GM21529 (cell line): ENCODE measurements around the gene SPDYE17.
"Not testable (repeated sequence)": the region's sequence is repeated elsewhere in the genome, so short reads cannot be mapped to it uniquely, and the experiment has no call there.

Experiments used
- ATAC-seq: cut with Tn5 transposase; IDR thresholded peaks from one replicate; pipeline ENCODE4 v1.9.1; 2021; ENCODE audit not compliant: unreplicated experiment

SPDYE17 gene

DNA sequence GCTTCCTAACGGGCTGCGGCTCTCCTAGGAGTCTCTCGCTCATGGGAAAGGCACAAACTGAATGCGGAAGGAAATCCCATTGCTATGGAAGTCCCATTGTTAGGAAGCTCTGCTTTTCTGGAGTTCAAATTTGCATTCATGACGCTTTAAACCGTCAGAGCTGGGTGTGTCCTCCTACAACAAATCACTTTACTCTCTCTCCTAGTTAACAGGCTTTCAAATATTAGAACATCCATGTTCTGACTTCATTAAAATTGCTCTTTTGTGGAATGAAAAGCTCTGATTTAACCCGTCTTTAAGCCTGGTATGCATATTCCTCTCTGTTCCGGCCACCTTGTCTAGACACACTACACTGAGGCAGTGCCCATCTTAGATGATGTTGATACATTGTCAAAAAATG, at the start of gene SPDYE17:
SPDYE17 (minus strand) TSS at position 101 of the 400 bp plus-strand sequence. CDS start 1,791 bp downstream, outside the sequence.
- ATAC-seq, result not testable (repeated sequence)

DNA sequence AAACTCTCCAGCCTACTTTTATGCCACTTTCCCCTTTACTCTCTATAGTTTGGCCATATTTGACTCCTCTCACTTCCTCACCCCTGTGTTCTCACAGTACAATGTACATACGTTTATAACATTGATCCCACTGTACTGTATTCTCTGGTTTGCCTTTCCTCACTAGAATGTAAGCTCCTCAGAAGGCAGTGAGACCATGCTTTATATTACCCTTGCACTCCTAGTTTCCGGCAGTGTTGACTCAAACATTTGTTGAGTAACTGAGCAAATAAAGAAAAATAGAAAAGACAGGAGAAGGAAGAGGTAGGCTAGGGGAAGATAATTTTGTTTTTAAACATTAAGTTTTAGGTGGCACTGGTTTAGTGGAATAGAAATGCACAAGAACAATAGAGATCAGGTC, 48.1 kb upstream of the SPDYE17 start:
- not testable (repeated sequence) for ATAC-seq

- not testable (repeated sequence) for ATAC-seq
These were observed 47.5 kb upstream of the SPDYE17 start for GRCh38 chr7:77079624-77080023.

- not testable (repeated sequence) for ATAC-seq
These were observed 47.0 kb upstream of the SPDYE17 start for GRCh38 chr7:77079112-77079511.

DNA sequence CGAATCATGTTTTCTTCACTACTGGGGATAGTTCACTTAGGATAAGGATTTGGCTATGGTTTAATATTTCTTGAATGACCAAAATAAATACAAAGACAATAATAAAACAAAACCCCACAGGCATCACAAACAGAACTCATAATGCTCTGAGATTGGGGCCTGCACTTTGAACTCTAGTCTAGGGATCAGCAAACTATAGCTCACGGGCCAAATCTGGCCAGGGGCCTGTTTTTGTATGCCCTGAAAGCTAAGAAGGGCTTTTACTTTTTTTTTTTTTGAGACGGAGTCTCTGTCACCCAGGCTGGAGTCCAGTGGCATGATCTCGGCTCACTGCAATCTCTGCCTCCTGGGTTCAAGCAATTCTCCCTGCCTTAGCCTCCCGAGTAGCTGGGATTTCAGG, 44.9 kb upstream of the SPDYE17 start:
- not testable (repeated sequence) for ATAC-seq

- not testable (repeated sequence) for ATAC-seq
These were observed 42.7 kb upstream of the SPDYE17 start for GRCh38 chr7:77074786-77075396.

DNA sequence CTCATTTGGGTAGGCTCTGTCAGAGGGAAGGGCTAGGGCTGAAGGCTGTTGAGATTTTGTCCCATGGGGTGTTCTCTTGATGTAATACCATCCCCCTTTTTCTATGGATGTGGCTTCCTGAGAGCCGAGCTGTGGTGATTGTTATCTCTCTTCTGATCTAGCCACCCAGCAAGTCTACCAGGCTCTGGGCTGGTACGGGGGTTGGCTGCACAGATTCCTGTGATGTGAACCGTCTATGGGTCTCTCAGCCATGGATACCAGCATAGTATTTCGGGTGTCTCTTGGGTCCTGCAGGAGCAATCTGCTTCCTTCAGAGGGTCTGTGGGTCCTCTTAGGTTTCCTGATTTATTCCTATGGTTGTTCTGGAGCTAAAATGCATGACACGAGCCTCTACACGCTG, 38.9 kb upstream of the SPDYE17 start:
- ATAC-seq, result not testable (repeated sequence)

DNA sequence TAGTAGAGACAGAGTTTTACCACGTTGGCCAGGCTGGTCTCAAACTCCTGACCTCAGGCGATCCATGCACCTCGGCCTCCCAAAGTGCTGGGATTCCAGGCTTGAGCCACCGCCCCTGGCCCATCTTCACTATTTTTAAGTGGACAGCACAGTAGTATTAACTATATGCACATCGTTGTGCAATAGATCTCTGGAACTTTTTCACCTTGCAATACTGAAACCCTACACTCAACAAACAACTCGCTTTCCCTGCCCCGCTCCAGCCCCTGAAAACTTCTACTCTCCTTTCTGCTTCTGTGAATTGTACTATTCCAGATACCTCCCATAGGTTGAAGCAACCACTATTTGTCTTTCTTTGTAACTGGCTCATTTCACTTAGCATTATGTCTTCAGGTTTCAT, 33.7 kb upstream of the SPDYE17 start:
- not testable (repeated sequence) for ATAC-seq

GRCh38 chr7:77063732-77064131, 31.6 kb upstream of the SPDYE17 start:
- ATAC-seq, result not testable (repeated sequence)

- ATAC-seq, result not testable (repeated sequence)
These were observed 30.4 kb upstream of the SPDYE17 start, which contains the start of gene SPDYE18 for GRCh38 chr7:77062557-77062956. SPDYE18 (minus strand) TSS chr7:77062558; CDS start chr7:77060512, 2,046 bp downstream.

DNA sequence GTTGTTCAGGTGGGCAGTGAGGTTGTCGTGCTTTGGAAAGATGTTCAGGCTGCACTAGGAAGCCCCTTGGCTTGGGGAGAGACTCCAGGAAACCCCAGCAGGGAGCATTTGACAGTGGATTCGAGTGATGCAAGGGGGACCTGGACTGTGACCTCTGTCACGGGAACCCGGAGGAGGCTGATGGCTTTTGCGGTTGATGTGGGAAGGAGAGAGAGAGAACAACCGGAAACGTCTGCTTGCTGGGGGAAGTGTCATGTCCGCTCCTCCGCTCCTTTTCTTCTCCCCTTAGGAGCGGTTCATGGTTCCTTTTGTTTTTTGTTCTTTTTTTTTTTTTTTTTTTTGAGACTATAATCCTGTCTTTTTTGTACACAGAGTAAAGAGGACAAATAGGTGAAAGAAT, 5.8 kb downstream of the SPDYE17 start:
- not testable (repeated sequence) for ATAC-seq

DNA sequence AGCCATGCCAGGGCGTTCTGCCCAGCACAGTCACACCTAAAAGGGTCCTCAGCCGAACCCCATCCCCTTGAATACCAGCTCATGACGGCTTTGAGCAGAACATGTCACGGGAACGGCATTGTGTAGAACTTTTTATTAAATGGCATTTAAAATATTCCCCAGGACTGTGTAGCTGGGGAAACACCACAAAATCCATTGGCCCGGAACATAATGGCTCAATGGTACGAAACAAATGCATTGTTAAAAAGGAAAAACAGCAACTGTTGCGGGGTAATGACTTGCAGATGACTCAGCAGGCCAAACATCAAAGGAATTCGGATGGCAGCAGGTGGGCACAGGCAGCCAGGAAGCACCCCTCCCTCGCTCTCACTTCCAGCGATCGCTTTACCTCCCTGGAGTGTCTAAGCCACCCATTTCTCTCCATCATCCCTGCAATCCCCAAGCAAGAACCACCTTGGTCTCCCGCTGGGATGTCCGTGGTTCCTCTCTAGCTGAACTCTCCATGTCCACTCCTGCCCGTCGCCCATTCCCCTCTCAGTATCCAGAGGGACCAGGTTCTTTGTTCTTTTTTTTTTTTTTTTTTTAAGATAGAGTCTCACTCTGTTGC, 22.0 kb downstream of the SPDYE17 start:
- not testable (repeated sequence) for ATAC-seq

DNA sequence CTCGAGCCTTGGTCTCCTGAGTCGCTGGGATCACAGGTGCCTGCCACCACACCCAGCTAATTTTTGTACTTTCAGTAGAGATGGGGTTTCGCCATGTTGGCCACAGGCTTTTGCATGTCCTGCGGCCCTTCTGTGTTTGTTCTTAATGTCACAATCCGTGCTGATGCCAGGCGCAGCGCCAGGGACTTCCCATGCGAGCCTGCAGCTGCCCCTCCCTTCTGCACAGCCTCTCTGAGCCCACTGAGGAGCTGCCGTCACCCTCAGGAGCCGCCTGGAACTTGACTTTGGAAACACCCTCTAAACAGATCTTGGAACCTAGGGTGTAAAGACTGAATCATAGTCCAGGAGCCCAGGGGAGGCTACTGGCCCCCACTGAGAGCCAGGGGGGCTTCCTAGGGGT, 24.2 kb downstream of the SPDYE17 start:
- ATAC-seq, result not testable (repeated sequence)

GRCh38 chr7:77006127-77007110, 25.7 kb downstream of the SPDYE17 start:
- not testable (repeated sequence) for ATAC-seq

- not testable (repeated sequence) for ATAC-seq
These were observed 26.6 kb downstream of the SPDYE17 start for GRCh38 chr7:77005461-77006057.

GRCh38 chr7:77004151-77004550, 28.0 kb downstream of the SPDYE17 start:
- not testable (repeated sequence) for ATAC-seq

DNA sequence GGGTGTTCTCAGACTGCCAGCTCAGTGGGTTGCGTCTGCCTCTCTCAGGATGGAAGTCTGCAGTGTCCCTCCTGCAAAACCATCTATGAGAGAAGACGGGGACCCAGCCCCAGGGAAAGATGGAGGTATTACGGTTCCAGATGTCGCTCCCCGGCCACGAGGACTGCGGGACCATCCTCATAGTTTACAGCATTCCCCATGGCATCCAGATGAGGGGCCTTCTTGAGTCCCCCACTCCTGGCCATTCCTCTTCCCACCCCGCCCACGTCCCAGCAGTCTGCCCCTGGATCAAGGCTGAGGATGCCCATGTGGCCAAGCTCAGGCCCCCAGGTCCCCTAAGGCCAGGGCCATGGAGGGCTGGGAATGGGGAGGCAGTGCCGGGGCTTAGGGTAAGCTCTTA, 28.9 kb downstream of the SPDYE17 start:
- not testable (repeated sequence) for ATAC-seq

DNA sequence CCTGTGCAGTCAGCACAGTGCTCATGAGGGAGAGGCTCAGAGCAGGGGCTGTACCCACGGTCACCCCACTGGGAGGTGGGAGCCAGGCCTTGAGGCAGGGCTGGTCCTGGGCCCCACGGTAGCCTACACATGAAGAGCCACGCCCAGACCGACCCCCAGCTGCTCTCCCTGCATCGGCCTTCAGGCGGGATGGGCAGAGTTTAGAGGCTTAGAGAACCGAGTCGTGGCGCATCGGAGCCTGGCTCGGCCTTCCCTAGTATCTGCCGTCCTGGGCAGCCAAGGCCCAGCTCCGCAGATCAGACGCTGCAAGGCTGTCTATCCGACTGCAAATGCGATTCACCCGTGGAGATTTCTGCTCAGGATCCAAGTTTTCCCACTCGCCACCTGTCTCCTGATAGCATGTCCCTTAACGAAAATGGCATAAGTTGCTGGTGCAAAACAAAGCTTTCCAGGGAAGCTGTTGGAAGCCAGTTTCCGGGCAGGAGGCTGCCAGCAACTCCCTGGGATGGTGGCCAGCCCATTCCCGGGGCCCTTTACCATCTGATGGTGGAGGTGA, 29.4 kb downstream of the SPDYE17 start:
- ATAC-seq, result not testable (repeated sequence)

DNA sequence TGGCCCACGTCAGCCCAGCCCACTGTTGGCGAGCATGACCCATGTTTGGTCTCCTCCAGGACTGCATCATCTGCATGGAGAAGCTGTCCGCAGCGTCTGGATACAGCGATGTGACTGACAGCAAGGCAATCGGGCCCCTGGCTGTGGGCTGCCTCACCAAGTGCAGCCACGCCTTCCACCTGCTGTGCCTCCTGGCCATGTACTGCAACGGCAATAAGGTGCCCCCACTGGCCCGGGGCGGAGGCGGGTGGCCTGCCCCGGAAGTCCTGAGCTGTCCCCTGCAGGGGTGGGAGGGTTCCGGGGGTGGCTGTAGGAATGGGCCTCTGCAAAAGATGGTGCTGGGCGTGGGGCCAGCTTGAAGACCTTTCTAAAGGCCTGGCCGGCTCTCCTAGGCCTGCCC, 30.1 kb downstream of the SPDYE17 start:
- not testable (repeated sequence) for ATAC-seq

- ATAC-seq, result not testable (repeated sequence)
These were observed 32.6 kb downstream of the SPDYE17 start for GRCh38 chr7:76999474-77000107.
